PC-9 (cell line): ENCODE results near the gene MATK.

ENCODE experiments used
- EZH2 ChIP-seq: fragments of 200-600 bp; sonication (generic); IDR thresholded peaks from 2 replicates; pipeline ENCODE4 v1.8.0; 2017; ENCODE audit warnings: antibody characterized with exemption, low read depth
- TF ChIP-seq, protein P1 (sequence below): fragments of 200-600 bp; sonication (generic); conservative IDR thresholded peaks from 2 replicates; pipeline ENCODE4 v1.6.1; 2017; ENCODE audit warnings: mixed run types, antibody characterized with exemption, mild to moderate bottlenecking, moderate library complexity

DNA sequence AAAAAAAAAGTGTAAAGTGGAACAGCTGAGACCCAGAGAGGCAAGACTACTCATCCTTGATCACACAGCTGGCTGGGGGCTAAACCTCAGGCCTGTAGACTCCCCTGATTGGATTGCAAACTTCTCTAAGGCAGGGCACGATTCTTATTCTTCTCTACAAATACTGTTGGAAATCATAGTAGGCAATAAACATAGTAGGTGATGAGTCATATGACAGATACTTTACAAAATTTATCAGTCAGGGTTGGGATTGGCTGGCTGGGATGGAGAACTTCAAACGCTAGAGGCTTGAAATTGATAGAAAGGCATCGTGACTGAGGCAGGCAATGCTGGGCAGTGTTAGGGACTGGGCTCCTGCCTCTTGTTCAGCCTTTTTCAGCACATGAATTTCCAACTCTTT lies 5.9 kb upstream of the MATK start:
- TF ChIP-seq, protein P1, sequence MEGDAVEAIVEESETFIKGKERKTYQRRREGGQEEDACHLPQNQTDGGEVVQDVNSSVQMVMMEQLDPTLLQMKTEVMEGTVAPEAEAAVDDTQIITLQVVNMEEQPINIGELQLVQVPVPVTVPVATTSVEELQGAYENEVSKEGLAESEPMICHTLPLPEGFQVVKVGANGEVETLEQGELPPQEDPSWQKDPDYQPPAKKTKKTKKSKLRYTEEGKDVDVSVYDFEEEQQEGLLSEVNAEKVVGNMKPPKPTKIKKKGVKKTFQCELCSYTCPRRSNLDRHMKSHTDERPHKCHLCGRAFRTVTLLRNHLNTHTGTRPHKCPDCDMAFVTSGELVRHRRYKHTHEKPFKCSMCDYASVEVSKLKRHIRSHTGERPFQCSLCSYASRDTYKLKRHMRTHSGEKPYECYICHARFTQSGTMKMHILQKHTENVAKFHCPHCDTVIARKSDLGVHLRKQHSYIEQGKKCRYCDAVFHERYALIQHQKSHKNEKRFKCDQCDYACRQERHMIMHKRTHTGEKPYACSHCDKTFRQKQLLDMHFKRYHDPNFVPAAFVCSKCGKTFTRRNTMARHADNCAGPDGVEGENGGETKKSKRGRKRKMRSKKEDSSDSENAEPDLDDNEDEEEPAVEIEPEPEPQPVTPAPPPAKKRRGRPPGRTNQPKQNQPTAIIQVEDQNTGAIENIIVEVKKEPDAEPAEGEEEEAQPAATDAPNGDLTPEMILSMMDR = no peak
- no peak for TF ChIP-seq EZH2
